ENCODE data around the gene APOF. TPM values are rescaled to one million over a fixed set of nuclear protein-coding genes. Genes with fewer than 3 reads are reported as not detected.

The APOF gene
- total and polyA plus RNA-seq, 9 of the 15 experiments (the other 6 are each of a cell fraction or from before 2014, with no cell fraction given), result 0.09 to 0.15 (median 0.12) TPM; not detected in 5

- TF ChIP-seq TEAD2 (tag; IDR thresholded peaks at IDR 0.05) (peak; percentile 51; the same call in 1 of the 2 replicates), MBD2 (IDR thresholded peaks at IDR 0.05; ENCODE audit: borderline replicate concordance, low read depth) (peak; percentile 87), MEF2A (IDR thresholded peaks at IDR 0.05; ENCODE audit: control insufficient read depth, low read depth, low read length) (no peak), ZNF398 (CRISPR knock-in tag; IDR thresholded peaks at IDR 0.05) (no peak), CREBBP (IDR thresholded peaks at IDR 0.05; ENCODE audit: low read depth, low read length) (no peak), E2F4 (CRISPR knock-in tag; IDR thresholded peaks at IDR 0.05; ENCODE audit: low read depth) (no peak), RBM25 (IDR thresholded peaks at IDR 0.05; ENCODE audit: low read depth, low read length, severe bottlenecking) (peak; percentile 15), BMI1 (IDR thresholded peaks at IDR 0.05; ENCODE audit: low read length) (no peak), NFXL1 (CRISPR knock-in tag; IDR thresholded peaks at IDR 0.05) (no peak), TARDBP (IDR thresholded peaks at IDR 0.05) (no peak), NRF1 (conservative IDR thresholded peaks at IDR 0.05 in 1 of 2, IDR thresholded peaks at IDR 0.05 in 1 of 2) (peak; percentile 91 to 93), ZNF347 (CRISPR knock-in tag; IDR thresholded peaks at IDR 0.05; ENCODE audit: low read depth) (no peak), CHCHD3 (CRISPR knock-in tag; IDR thresholded peaks at IDR 0.05) (no peak), NCOA1 (IDR thresholded peaks at IDR 0.05; ENCODE audit: low read depth) (no peak), E2F6 (IDR thresholded peaks at IDR 0.05; ENCODE audit: borderline replicate concordance in 1 of 2, extremely low read depth in 1 of 2, insufficient read depth in 1 of 2, insufficient read length in 1 of 2, low read depth in 1 of 2, low read length in 1 of 2, poor library complexity in 1 of 2, severe bottlenecking in 1 of 2) (peak; percentile 39 to 88), LEF1 (IDR thresholded peaks at IDR 0.05) (no peak), RBBP5 (IDR thresholded peaks at IDR 0.05; ENCODE audit: borderline replicate concordance, insufficient read depth, low read length, poor library complexity, severe bottlenecking) (peak; percentile 58), ZNF324 (CRISPR knock-in tag; IDR thresholded peaks at IDR 0.05) (no peak), PCBP2 (IDR thresholded peaks at IDR 0.05; ENCODE audit: low read depth, low read length, poor library complexity, severe bottlenecking) (no peak), SLC30A9 (CRISPR knock-in tag; IDR thresholded peaks at IDR 0.05) (no peak), ZNF277 (CRISPR knock-in tag; IDR thresholded peaks at IDR 0.05; ENCODE audit: borderline replicate concordance) (no peak)
Measured at GRCh38 chr12:56359851-56360767, 2.5 kb downstream of the APOF start, which contains the start of gene STAT2 (continued).

Data from K562 (cell line).